Parathyroid adenoma (tissue), 2 donors: ENCODE measurements around the gene DDIT4.

Experiments
- H2AFZ ChIP-seq: fragments of 300-600 bp; sonication (generic); one replicate; pipeline ENCODE4 v1.7.0; 2017; ENCODE audit warnings: antibody characterized with exemption, mild to moderate bottlenecking
- H3K27ac ChIP-seq: fragments of 300-600 bp; sonication (generic); one replicate; pipeline ENCODE4 v1.7.0; 2017
- H3K27me3 ChIP-seq: fragments of 300-600 bp; sonication (generic); one replicate; pipeline ENCODE4 v1.7.0; 2017; ENCODE audit warnings: low read length; ENCODE audit not compliant: control insufficient read depth, insufficient read depth
- H3K36me3 ChIP-seq: fragments of 300-600 bp; sonication (generic); one replicate; pipeline ENCODE4 v1.7.0; 2017; ENCODE audit warnings: low read length; ENCODE audit not compliant: control insufficient read depth, insufficient read depth
- H3K4me1 ChIP-seq: fragments of 300-600 bp; sonication (generic); one replicate; pipeline ENCODE4 v1.7.0; 2017; ENCODE audit warnings: control low read depth
- H3K4me2 ChIP-seq: fragments of 300-600 bp; sonication (generic); one replicate; pipeline ENCODE4 v1.7.0; 2017; ENCODE audit warnings: low read length
- H3K4me3 ChIP-seq: fragments of 300-600 bp; sonication (generic); one replicate; pipeline ENCODE4 v1.7.0; 2017; ENCODE audit warnings: low read depth, low read length
- H3K79me2 ChIP-seq: fragments of 300-600 bp; sonication (generic); one replicate; pipeline ENCODE4 v1.7.0; 2017; ENCODE audit warnings: control low read depth
- H3K9ac ChIP-seq: fragments of 300-600 bp; sonication (generic); one replicate; pipeline ENCODE4 v1.7.0; 2017; ENCODE audit warnings: mild to moderate bottlenecking
- H3K9me3 ChIP-seq: fragments of 300-600 bp; sonication (generic); one replicate; pipeline ENCODE4 v1.7.0; 2017; ENCODE audit warnings: low read length; ENCODE audit not compliant: control insufficient read depth
- CTCF ChIP-seq: fragments of 300-600 bp; sonication (generic); IDR thresholded peaks from one replicate; pipeline ENCODE4 v1.7.0; 2017; ENCODE audit warnings: antibody characterized with exemption, mild to moderate bottlenecking
- donor health status: primary hyperparathyroidism.

Gene DDIT4

GRCh38 chr10:72319416-72320254, 45.9 kb downstream of the DDIT4 start:
- H2AFZ ChIP-seq = peak overlapping the region; percentile 58
- no peak for TF ChIP-seq CTCF
- H3K9ac ChIP-seq = no peak overlapping the region
- no peaks in the 10 kb centered on the region for H3K27me3 ChIP-seq
- H3K27ac ChIP-seq = peak overlapping the region; percentile 66
- peaks cover 43% of the 10 kb centered on the region for H3K4me1 ChIP-seq
- H3K79me2 ChIP-seq = no peaks in the 10 kb centered on the region
- no peaks in the 10 kb centered on the region for H3K36me3 ChIP-seq
- peak overlapping the region; percentile 40 for H3K4me3 ChIP-seq
- H3K9me3 ChIP-seq = no peaks in the 10 kb centered on the region
- peak overlapping the region; percentile 55 for H3K4me2 ChIP-seq

DNA sequence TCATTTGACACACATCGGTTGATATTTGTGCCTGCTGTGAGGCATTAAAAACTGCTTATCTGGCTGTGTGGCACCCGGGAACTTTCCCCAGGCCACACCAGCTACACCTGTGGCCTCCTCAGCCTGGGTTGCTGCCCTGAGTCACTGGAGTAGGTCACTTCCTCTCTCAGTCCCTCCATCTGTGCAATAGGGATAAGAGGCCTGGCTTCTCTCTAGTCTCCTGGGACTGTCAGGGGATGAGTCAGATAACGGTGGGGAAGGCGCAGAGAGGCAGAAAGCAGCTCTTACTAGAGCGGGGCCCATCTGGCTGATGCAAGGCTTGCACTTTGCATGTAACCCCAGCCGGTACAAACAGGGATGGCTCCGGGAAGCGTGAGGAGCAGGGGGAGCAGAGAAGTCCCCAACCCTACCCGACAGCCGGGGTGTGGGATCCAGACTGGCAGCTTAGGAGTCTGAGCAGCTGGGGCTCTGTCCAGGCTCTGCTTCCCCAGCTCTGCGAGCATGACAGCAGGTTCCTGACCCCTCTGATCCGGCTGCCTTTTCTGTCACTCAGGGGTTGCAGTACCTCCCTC, 47.0 kb downstream of the DDIT4 start:
- Histone ChIP-seq H3K4me3 (no peak overlapping the region), H3K9ac (no peak overlapping the region), H3K4me1 (peaks cover 46% of the 10 kb centered on the region), H3K9me3 (no peaks in the 10 kb centered on the region), H3K4me2 (peak overlapping the region; percentile 6), H2AFZ (peak overlapping the region; percentile 51), H3K27ac (peak overlapping the region; percentile 66), H3K36me3 (no peaks in the 10 kb centered on the region), H3K27me3 (no peaks in the 10 kb centered on the region), H3K79me2 (no peaks in the 10 kb centered on the region)
- TF ChIP-seq CTCF = no peak

GRCh38 chr10:72321248-72322029, 47.7 kb downstream of the DDIT4 start:
- peak overlapping the region; percentile 66 for H3K27ac ChIP-seq
- peaks cover 40% of the 10 kb centered on the region for H3K4me1 ChIP-seq
- TF ChIP-seq CTCF = no peak
- no peaks in the 10 kb centered on the region for H3K79me2 ChIP-seq
- no peaks in the 10 kb centered on the region for H3K9me3 ChIP-seq
- H3K9ac ChIP-seq = no peak overlapping the region
- no peak overlapping the region for H3K4me2 ChIP-seq
- no peak overlapping the region for H2AFZ ChIP-seq
- no peaks in the 10 kb centered on the region for H3K27me3 ChIP-seq
- H3K4me3 ChIP-seq = no peak overlapping the region
- H3K36me3 ChIP-seq = no peaks in the 10 kb centered on the region

DNA sequence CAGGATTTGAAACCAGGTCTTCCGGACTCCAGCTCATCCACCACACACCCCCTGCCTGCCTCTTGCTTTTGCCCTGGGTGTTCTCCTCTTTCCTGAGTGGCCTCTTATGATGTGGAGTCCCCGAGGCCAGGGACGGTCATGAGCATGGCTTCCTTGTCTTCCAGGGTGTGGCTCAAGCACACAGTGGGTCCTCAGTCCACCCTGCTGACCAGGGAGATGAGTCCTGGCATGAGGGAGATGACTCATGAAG, 48.2 kb downstream of the DDIT4 start:
- no peak for TF ChIP-seq CTCF
- H3K4me1 ChIP-seq = peaks cover 35% of the 10 kb centered on the region
- H3K4me2 ChIP-seq = no peak overlapping the region
- no peaks in the 10 kb centered on the region for H3K36me3 ChIP-seq
- no peaks in the 10 kb centered on the region for H3K27me3 ChIP-seq
- no peak overlapping the region for H3K27ac ChIP-seq
- no peak overlapping the region for H2AFZ ChIP-seq
- H3K79me2 ChIP-seq = no peaks in the 10 kb centered on the region
- H3K9ac ChIP-seq = no peak overlapping the region
- no peak overlapping the region for H3K4me3 ChIP-seq
- H3K9me3 ChIP-seq = no peaks in the 10 kb centered on the region
